ENCODE data around the gene ASCL3.

Gene ASCL3

DNA sequence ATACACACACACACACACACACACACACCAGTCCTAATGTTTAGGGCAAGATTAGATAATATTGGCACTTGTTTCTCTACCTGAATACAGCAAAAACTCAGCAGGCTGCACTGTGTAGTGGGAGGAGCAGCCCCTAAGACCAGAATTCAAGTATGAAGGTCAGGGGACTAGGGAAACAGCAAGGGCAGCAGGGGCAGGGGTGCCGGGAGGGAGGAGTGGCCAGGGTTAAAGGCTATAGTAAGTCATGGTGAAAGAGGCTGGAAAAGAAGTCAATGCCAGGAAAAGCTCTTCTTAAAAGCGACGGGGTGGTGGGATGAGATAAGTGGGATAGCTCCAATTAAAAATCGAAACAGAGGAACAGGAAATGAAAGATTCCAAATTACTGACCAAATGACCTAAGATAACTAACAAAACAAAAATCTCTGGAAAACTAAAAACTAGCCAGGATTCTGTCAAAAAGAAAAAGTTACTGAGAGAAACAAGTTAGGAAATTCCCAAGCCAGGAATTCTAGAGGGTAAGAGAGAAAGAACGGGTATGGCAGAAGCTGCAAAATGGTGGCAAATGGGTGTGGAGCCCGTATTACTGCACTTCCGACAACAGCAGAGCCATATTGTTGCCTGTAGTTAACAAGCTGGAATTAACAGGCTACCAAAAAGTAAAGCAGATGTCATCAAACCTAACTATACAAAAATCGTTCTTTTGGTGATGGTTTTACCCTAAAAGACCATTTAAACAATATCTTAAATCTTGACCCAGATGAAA, 1.3 kb downstream of the ASCL3 start:
- TF ChIP-seq, protein P1, sequence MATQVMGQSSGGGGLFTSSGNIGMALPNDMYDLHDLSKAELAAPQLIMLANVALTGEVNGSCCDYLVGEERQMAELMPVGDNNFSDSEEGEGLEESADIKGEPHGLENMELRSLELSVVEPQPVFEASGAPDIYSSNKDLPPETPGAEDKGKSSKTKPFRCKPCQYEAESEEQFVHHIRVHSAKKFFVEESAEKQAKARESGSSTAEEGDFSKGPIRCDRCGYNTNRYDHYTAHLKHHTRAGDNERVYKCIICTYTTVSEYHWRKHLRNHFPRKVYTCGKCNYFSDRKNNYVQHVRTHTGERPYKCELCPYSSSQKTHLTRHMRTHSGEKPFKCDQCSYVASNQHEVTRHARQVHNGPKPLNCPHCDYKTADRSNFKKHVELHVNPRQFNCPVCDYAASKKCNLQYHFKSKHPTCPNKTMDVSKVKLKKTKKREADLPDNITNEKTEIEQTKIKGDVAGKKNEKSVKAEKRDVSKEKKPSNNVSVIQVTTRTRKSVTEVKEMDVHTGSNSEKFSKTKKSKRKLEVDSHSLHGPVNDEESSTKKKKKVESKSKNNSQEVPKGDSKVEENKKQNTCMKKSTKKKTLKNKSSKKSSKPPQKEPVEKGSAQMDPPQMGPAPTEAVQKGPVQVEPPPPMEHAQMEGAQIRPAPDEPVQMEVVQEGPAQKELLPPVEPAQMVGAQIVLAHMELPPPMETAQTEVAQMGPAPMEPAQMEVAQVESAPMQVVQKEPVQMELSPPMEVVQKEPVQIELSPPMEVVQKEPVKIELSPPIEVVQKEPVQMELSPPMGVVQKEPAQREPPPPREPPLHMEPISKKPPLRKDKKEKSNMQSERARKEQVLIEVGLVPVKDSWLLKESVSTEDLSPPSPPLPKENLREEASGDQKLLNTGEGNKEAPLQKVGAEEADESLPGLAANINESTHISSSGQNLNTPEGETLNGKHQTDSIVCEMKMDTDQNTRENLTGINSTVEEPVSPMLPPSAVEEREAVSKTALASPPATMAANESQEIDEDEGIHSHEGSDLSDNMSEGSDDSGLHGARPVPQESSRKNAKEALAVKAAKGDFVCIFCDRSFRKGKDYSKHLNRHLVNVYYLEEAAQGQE (IDR thresholded peaks at IDR 0.05; ENCODE audit: low read depth) = no peak
- TF ChIP-seq NFIC (IDR thresholded peaks at IDR 0.05) = no peak
- no peak for TF ChIP-seq EP300 (IDR thresholded peaks at IDR 0.05; ENCODE audit: borderline replicate concordance)
- no peak for TF ChIP-seq YY1 (IDR thresholded peaks at IDR 0.05; ENCODE audit: low read depth)
- no peak for TF ChIP-seq TAF1 (IDR thresholded peaks at IDR 0.05; ENCODE audit: low read depth)
- TF ChIP-seq, protein P2, sequence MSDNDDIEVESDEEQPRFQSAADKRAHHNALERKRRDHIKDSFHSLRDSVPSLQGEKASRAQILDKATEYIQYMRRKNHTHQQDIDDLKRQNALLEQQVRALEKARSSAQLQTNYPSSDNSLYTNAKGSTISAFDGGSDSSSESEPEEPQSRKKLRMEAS (IDR thresholded peaks at IDR 0.05) = no peak
- TF ChIP-seq CEBPB (IDR thresholded peaks at IDR 0.05) = no peak
- no peak for TF ChIP-seq EGR1 (IDR thresholded peaks at IDR 0.05)
- TF ChIP-seq TCF12 (IDR thresholded peaks at IDR 0.05; ENCODE audit: low read depth) = no peak
- TF ChIP-seq RAD21 (IDR thresholded peaks at IDR 0.05; ENCODE audit: low read depth) = no peak
- TF ChIP-seq USF1 (IDR thresholded peaks at IDR 0.05) = no peak
- TF ChIP-seq TEAD4 (IDR thresholded peaks at IDR 0.05) = no peak
- no peak for TF ChIP-seq FOXM1 (IDR thresholded peaks at IDR 0.05; ENCODE audit: borderline replicate concordance, low read depth)

- TF ChIP-seq TAF1 (IDR thresholded peaks at IDR 0.05; ENCODE audit: low read depth) = no peak
- TF ChIP-seq, protein P2 (IDR thresholded peaks at IDR 0.05) = no peak
- no peak for TF ChIP-seq RAD21 (IDR thresholded peaks at IDR 0.05; ENCODE audit: low read depth)
- no peak for TF ChIP-seq EP300 (IDR thresholded peaks at IDR 0.05; ENCODE audit: borderline replicate concordance)
- TF ChIP-seq, protein P1 (IDR thresholded peaks at IDR 0.05; ENCODE audit: low read depth) = no peak
- no peak for TF ChIP-seq USF1 (IDR thresholded peaks at IDR 0.05)
- TF ChIP-seq FOXM1 (IDR thresholded peaks at IDR 0.05; ENCODE audit: borderline replicate concordance, low read depth) = no peak
- TF ChIP-seq TEAD4 (IDR thresholded peaks at IDR 0.05) = no peak
- TF ChIP-seq YY1 (IDR thresholded peaks at IDR 0.05; ENCODE audit: low read depth) = no peak
- TF ChIP-seq ZBTB7A (IDR thresholded peaks at IDR 0.05; ENCODE audit: low read depth) = no peak
- TF ChIP-seq NFIC (IDR thresholded peaks at IDR 0.05) = no peak
These were observed 5.2 kb downstream of the ASCL3 start for GRCh38 chr11:8937659-8938058.

- TF ChIP-seq TAF1 (IDR thresholded peaks at IDR 0.05; ENCODE audit: low read depth) = no peak
- no peak for TF ChIP-seq EP300 (IDR thresholded peaks at IDR 0.05; ENCODE audit: borderline replicate concordance)
- TF ChIP-seq YY1 (IDR thresholded peaks at IDR 0.05; ENCODE audit: low read depth) = no peak
- TF ChIP-seq, protein P1 (IDR thresholded peaks at IDR 0.05; ENCODE audit: low read depth) = no peak
- TF ChIP-seq CEBPB (IDR thresholded peaks at IDR 0.05) = no peak
- TF ChIP-seq NFIC (IDR thresholded peaks at IDR 0.05) = no peak
- TF ChIP-seq USF1 (IDR thresholded peaks at IDR 0.05) = no peak
- TF ChIP-seq EGR1 (IDR thresholded peaks at IDR 0.05) = no peak
- no peak for TF ChIP-seq TEAD4 (IDR thresholded peaks at IDR 0.05)
These were observed 5.7 kb downstream of the ASCL3 start for GRCh38 chr11:8937159-8937558.
